ENCODE data around the gene PRSS27.
A peak's percentile ranks its signal among the peaks of the same experiment; 100 is the strongest.

The PRSS27 gene

DNA sequence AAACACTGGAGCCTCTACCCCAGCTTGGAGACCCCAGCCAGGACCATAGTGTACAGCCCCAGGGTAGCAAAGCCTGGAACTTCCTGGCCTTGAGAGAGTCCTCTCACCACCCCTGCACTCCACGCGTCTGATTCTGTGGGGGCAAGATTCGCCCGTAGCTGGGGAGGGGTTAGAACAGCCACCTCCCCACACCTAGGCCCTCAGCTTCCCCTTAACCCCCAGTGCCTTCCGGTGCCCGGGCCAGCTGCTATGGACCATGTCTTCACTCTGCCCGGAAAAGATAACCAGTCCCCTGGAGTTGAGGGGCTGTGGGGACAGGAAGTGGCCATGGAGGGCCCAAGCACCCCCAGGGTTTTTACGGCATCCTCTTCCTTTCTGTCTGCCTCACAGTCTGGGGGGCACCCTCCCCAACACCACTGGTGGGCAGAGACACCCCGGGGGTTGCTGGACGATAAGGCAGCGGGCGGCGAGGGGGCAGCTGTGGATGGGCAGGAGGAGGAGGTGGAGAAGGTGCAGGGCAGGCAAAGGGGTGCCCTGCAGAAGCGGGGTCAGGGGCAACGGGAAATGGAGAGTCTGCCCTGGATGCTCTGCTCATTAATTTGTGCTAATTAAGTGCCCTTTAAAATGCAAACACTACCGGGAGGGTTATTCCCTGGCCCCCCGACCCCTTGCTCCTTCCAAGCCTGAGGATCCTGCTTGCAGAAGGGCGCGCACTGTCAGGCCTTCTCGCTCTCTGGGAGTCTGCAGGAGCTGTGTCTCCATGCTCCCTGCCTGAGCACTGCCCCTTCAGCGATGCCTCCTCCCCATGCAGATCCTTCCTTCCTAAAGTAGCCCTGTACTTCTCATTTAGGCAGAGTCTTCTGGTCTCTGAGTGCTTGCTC, 2.4 kb downstream of the PRSS27 start:
- H3K4me3 ChIP-seq = no peak overlapping the region
- no peak overlapping the region for H3K27ac ChIP-seq
- no peak for TF ChIP-seq Cebpa-rat (IDR thresholded peaks at IDR 0.05)
- peak overlapping the region; percentile 61 for H3K4me2 ChIP-seq
- no peaks in the 10 kb centered on the region for H3K27me3 ChIP-seq
- H3K4me1 ChIP-seq = peaks cover 76% of the 10 kb centered on the region
- H4K20me1 ChIP-seq = peaks cover 31% of the 10 kb centered on the region
- peak overlapping the region; percentile 29; the same call in 1 of the 2 replicates for H3K9ac ChIP-seq
- no peaks in the 10 kb centered on the region for H3K9me3 ChIP-seq
- H3K36me3 ChIP-seq = no peaks in the 10 kb centered on the region

DNA sequence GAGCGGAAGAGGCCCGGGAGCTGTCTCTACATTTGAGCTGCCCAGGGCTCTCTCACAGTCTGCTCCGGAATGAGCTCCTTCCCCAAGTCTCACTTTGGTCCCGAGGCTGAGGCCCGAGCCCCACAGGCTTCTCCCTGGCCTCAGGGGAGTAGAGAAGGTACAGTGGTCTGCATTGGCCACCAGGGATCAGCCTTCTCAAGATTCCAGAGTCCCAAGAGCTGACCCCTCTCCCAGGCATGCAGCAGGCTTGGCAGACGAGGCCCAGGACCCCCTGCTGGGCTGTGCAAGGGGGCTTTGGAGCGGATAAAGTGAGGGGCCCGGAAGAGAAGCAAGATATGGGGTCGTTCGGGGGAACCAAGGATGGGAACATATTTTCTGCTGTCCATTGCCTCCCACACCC, 3.1 kb downstream of the PRSS27 start:
- H3K9me3 ChIP-seq = no peaks in the 10 kb centered on the region
- no peak overlapping the region for H3K4me3 ChIP-seq
- no peak overlapping the region for H3K27ac ChIP-seq
- H3K4me1 ChIP-seq = peaks cover 79% of the 10 kb centered on the region
- peaks cover 38% of the 10 kb centered on the region for H4K20me1 ChIP-seq
- no peaks in the 10 kb centered on the region for H3K27me3 ChIP-seq
- no peaks in the 10 kb centered on the region for H3K36me3 ChIP-seq
- H3K9ac ChIP-seq = no peak overlapping the region
- TF ChIP-seq Cebpa-rat (IDR thresholded peaks at IDR 0.05) = no peak
- peak overlapping the region; percentile 61 for H3K4me2 ChIP-seq

DNA sequence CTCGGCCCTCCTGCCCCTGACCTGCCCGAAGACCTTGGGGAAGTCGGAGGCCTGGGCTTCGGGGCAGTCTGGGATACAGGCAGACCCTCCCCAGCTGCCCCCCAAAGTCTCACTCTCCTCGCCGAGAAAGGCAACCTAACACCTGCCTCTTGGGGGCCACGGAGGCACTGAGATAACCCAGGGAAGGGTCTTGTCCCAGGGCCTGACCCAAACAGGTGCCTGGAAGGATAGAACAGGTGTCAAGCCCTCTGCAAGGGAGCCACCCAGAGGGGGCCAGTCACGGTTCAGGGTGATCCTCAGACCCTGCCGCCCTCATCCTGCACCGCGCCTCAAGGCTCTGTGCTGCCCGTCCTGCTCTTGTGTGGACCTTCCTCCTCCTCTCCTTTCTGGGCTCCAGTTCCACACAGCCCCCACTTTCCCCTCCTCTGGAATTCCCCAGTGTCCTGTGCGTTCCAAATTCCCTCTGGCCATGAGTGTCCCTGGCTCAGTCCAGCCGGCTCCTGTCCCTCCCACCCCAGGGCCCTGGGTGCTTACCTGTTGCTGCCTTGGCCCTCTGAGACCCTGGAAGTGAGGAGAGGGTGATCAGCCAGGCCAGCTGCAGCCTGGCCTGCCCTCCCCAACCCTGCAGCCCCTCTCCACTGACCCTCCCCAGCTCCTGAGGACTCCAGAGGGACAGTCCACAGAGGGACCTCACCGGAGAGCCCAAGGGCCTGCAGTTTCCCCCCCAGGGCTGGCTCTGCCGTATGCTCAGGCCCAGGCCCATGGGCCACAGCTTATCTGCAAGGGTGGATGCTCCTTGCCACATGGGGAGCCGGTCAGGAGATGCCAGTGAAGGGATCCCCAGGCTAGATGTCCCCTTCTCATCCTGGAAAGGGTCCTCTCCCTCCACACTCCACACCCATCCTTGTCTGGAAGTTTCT, 3.8 kb downstream of the PRSS27 start:
- no peak overlapping the region for H3K27ac ChIP-seq
- peak overlapping the region; percentile 38; the same call in 1 of the 2 replicates for H3K4me3 ChIP-seq

DNA sequence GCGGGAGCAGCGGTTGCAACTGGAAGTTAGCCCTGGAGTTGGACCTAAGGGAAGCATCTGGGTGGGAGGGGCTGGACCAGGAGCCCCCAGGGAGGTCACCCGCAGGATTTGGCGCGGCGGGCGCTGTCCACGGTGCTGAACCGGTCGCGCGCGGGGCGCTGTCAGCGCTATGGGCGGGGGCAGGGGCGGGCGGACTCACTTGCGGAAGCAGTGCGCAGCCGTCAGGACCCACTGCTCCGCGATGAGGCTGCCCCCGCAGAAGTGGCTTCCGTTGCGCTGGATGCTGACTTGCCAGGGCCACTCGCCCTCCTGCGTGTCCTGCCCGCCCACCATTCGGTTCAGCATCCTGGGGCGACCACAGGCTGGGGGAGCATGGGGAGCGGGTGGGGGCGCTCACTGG, 4.5 kb downstream of the PRSS27 start:
- Histone ChIP-seq H3K36me3 (no peaks in the 10 kb centered on the region), H3K27ac (no peak overlapping the region), H3K4me1 (peaks cover 84% of the 10 kb centered on the region), H3K27me3 (no peaks in the 10 kb centered on the region), H3K4me3 (peak overlapping the region; percentile 38; the same call in 1 of the 2 replicates), H4K20me1 (peaks cover 49% of the 10 kb centered on the region), H3K9ac (no peak overlapping the region), H3K4me2 (peak overlapping the region; percentile 84), H3K9me3 (no peaks in the 10 kb centered on the region)
- no peak for TF ChIP-seq Cebpa-rat (IDR thresholded peaks at IDR 0.05)

More for the DNA sequence above, 3.8 kb downstream of the PRSS27 start:
- peaks cover 79% of the 10 kb centered on the region for H3K4me1 ChIP-seq
- no peaks in the 10 kb centered on the region for H3K9me3 ChIP-seq
- no peaks in the 10 kb centered on the region for H3K36me3 ChIP-seq
- H3K9ac ChIP-seq = no peak overlapping the region
- no peak for TF ChIP-seq Cebpa-rat (IDR thresholded peaks at IDR 0.05)
- no peaks in the 10 kb centered on the region for H3K27me3 ChIP-seq
- peaks cover 42% of the 10 kb centered on the region for H4K20me1 ChIP-seq
- H3K4me2 ChIP-seq = peak overlapping the region; percentile 84

DNA sequence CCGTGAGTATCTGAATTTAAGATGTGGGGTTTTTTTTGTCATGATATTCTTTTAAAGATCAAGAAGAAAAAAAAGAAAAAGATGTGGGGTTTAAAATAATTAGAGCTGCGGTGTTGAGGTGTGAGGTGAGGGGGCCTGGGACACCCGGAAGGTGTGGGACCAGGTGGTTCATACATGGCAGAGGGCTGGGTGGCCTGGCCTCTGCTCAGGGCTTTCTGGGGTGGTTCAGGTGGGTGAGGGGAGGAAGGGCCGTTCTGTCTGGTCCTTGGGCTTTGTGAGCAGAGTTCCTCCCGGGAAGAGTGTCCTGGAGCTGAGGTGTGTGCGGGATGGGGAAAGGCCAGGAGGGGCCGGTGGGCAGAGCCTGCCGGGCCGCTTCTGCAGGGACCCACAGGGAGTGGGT, 5.0 kb downstream of the PRSS27 start:
- Histone ChIP-seq H3K9me3 (no peaks in the 10 kb centered on the region), H4K20me1 (peaks cover 54% of the 10 kb centered on the region)

DNA sequence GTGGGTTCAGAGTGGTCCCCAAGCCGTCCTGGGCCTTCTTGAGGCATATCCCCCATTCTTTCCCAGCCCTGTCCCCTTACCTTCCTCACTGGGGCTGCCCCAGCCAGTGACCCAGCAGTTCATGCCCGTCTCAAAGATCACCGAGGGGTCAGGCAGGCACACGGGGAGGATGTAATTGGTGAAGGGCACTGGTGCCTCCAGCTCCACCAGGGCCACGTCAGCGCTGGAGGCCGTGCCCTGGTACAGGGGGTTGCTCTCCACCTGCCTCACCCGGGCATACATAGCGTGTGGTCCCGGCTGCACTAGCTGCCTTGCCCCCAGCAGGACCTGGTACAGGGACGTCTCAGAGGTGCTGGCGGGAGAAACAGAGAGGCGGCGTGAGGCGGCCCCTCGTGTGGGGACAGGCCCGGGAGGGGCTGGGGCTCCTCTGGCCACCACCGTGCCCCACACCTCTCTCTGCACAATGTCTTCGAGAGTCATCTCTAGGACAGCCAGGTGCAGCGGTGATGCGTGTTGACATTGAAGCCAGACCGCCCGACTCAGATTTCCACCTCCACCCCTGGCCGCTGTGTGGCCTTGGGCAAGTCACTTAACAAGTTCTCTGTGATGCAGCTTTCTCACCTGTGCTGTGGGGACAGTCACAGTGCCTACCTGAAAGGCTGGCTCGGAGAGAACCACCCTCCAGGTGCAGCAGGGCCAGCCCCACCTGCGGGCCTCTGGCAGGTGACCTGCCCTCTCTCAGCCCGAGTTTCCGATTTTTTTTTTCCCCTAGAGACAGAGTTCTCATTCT, 5.8 kb downstream of the PRSS27 start:
- peaks cover 84% of the 10 kb centered on the region for H3K4me1 ChIP-seq
- H3K27ac ChIP-seq = no peak overlapping the region
- no peak overlapping the region for H3K9ac ChIP-seq
- H3K9me3 ChIP-seq = no peaks in the 10 kb centered on the region
- TF ChIP-seq Cebpa-rat (IDR thresholded peaks at IDR 0.05) = no peak
- peaks cover 63% of the 10 kb centered on the region for H4K20me1 ChIP-seq
- H3K4me2 ChIP-seq = peak overlapping the region; percentile 84
- H3K36me3 ChIP-seq = peaks cover 9% of the 10 kb centered on the region
- no peak overlapping the region for H3K4me3 ChIP-seq
- H3K27me3 ChIP-seq = no peaks in the 10 kb centered on the region

More for the DNA sequence above, 5.0 kb downstream of the PRSS27 start:
- H3K36me3 ChIP-seq = peaks cover under 1% of the 10 kb centered on the region; the same call in 1 of the 2 replicates
- H3K4me1 ChIP-seq = peaks cover 84% of the 10 kb centered on the region
- no peak overlapping the region for H3K9ac ChIP-seq
- H3K4me2 ChIP-seq = peak overlapping the region; percentile 84
- no peak for TF ChIP-seq Cebpa-rat (IDR thresholded peaks at IDR 0.05)
- H3K27ac ChIP-seq = no peak overlapping the region
- no peak overlapping the region for H3K4me3 ChIP-seq
- H3K27me3 ChIP-seq = no peaks in the 10 kb centered on the region

DNA sequence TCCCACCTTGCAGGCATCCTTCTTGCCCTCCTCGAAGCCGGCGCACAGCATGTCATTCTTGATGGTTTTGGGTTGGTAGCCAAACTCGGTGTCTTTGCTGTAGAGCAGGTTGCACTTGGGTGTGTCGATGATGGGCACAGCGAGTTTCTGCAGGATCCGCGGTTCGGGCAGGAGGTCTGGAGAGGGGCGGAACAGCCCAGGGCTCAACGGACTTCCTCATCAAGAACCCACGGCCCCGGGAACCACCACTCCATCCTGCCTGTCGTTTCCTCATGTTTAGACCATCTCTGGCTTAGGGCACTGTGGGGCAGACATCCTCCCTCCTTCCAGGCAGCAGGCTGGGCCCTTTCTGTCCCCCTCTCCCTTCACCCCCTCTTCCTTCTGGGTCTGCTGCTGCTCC, 6.5 kb downstream of the PRSS27 start:
- TF ChIP-seq Cebpa-rat (IDR thresholded peaks at IDR 0.05) = no peak
- no peak overlapping the region for H3K9ac ChIP-seq
- peaks cover 16% of the 10 kb centered on the region for H3K36me3 ChIP-seq
- H3K4me1 ChIP-seq = peaks cover 90% of the 10 kb centered on the region
- H3K27me3 ChIP-seq = no peaks in the 10 kb centered on the region
- no peaks in the 10 kb centered on the region for H3K9me3 ChIP-seq
- no peak overlapping the region for H3K4me3 ChIP-seq
- peaks cover 69% of the 10 kb centered on the region for H4K20me1 ChIP-seq
- no peak overlapping the region for H3K27ac ChIP-seq
- peak overlapping the region; percentile 84 for H3K4me2 ChIP-seq

DNA sequence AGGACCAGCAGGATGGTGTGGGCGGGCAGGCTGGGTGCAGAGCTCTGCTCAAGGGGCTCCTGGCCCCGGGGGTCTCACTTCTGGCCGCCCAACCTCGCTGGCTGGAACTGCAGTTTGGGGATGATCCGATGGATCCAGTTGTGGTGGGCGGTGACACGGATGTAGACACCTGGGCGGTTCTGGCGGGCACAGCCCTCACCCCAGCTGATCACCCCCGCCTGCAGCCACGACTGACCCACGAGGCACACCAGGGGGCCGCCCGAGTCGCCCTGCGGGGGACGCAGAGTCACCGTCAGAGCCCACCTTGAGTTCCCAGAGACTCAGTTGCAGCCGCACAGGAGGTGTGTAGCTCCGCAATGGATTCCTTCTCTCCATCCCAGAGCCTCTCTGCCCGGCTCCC, 7.5 kb downstream of the PRSS27 start:
- H3K36me3 ChIP-seq = peaks cover 26% of the 10 kb centered on the region
- peak overlapping the region; percentile 34 for H3K4me2 ChIP-seq
- H3K4me3 ChIP-seq = no peak overlapping the region
- peaks cover 93% of the 10 kb centered on the region for H3K4me1 ChIP-seq
- H4K20me1 ChIP-seq = peaks cover 79% of the 10 kb centered on the region
- H3K9me3 ChIP-seq = no peaks in the 10 kb centered on the region
- H3K9ac ChIP-seq = no peak overlapping the region
- no peak overlapping the region for H3K27ac ChIP-seq
- TF ChIP-seq Cebpa-rat (IDR thresholded peaks at IDR 0.05) = no peak
- H3K27me3 ChIP-seq = no peaks in the 10 kb centered on the region

DNA sequence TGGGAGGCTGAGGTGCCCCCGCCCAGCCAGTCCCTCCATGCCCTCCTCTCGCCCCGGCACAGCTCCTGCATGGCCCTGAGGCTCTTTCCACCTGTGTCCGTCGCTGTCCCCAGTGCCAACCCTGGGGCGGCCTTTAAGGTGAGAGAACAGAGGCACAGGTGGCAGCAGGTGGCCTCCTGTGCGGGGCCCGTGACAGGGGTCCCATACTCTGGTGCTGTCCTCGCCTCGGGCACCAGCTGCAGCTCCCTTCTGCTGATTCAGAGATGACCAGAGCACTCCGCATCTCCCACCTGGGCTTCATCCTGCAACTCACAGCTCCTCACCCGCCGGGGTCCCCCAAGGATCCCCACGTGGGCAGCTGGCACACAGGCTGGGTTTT, 8.0 kb downstream of the PRSS27 start:
- H3K9me3 ChIP-seq = no peaks in the 10 kb centered on the region
- no peak overlapping the region for H3K9ac ChIP-seq
- no peaks in the 10 kb centered on the region for H3K27me3 ChIP-seq
- H3K4me2 ChIP-seq = peak overlapping the region; percentile 34
- peaks cover 31% of the 10 kb centered on the region for H3K36me3 ChIP-seq
- peaks cover 88% of the 10 kb centered on the region for H3K4me1 ChIP-seq
- no peak overlapping the region for H3K27ac ChIP-seq
- H3K4me3 ChIP-seq = no peak overlapping the region
- TF ChIP-seq Cebpa-rat (IDR thresholded peaks at IDR 0.05) = no peak
- peaks cover 84% of the 10 kb centered on the region for H4K20me1 ChIP-seq

All from BLaER1 (cell line).